ENCODE measurements around the gene SLC46A3. TPM values are rescaled to one million over a fixed set of nuclear protein-coding genes. Genes with fewer than 3 reads are reported as not detected.

Gene SLC46A3
- total and polyA plus RNA-seq, 8 donors, result 2.3 to 44.3 (median 7.3) TPM

DNA sequence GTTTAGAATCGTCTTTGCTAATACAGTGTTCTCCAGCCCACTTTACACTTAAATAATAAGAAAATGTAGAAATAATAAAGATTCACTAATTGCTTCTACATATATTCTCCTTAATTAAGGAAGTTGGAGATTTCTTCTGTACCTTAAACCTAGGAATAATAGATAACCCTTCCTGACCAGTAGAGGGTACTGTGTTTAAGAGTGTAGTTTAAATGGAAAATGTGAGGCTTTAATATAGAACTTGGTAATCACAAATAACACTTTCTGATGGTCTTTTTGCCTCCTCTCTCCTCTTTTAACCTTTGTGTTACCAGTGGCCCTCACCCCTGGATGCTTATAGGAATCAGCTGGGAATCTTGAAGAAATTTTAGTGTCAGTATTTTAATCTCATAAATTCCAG lies 39.1 kb downstream of the SLC46A3 start:
- no peaks in the 10 kb centered on the region for H3K27me3 ChIP-seq
- 84 to 90% (median 88%) methylated on average over 1 of the region's 1 CpG for WGBS, 5 donors
- TF ChIP-seq EP300 (IDR thresholded peaks at IDR 0.05), result no peak
- TF ChIP-seq CTCF (IDR thresholded peaks at IDR 0.05), result peak in 2 of 7 experiments; percentile 17 to 21
- H3K27ac ChIP-seq, result no peak overlapping the region
- H3K4me3 ChIP-seq, result no peak overlapping the region
- no peaks in the 10 kb centered on the region for H3K9me3 ChIP-seq
- H3K4me1 ChIP-seq, result no peaks in the 10 kb centered on the region
- intact Hi-C loops (cut with DNase I; ENCODE audit: low total_unique reads), result no loop called here
- DNase-seq, result no peak
- H3K36me3 ChIP-seq, result peaks cover 29 to 63% (median 58%) of the 10 kb centered on the region in 4 donors

DNA sequence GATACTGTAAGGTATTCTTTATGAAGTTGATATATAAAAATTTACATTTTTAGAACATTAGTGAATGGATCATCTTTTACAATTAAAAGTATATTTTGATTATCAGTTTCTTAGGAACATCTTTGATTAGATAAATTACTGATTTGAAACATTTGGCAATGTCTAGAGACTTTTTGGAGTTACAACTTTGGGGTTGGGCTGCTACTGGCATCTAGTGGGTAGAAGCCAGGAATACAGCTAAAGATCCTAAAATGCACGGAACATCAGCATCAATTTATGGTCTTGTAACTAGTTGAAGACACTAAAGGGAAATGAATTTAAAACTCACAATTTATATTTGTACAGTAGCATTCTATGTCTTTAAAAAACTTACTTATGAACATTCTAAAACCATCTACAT lies 40.0 kb downstream of the SLC46A3 start:
- Histone ChIP-seq H3K36me3 (peaks cover 36 to 71% (median 66%) of the 10 kb centered on the region in 4 donors), H3K27me3 (no peaks in the 10 kb centered on the region), H3K4me3 (no peak overlapping the region), H3K9me3 (no peaks in the 10 kb centered on the region), H3K4me1 (no peaks in the 10 kb centered on the region), H3K27ac (no peak overlapping the region)
- intact Hi-C loops (cut with DNase I; ENCODE audit: low total_unique reads), result no loop called here
- WGBS, 5 donors, result 85 to 93% (median 87%) methylated on average over 1 of the region's 1 CpG
- TF ChIP-seq EP300 (IDR thresholded peaks at IDR 0.05) (no peak), POLR2A (IDR thresholded peaks at IDR 0.05) (no peak), POLR2AphosphoS5 (IDR thresholded peaks at IDR 0.05) (no peak), CTCF (IDR thresholded peaks at IDR 0.05) (no peak)
- DNase-seq, result no peak

- peaks cover 0 to 6% (median 0%) of the 10 kb centered on the region in 4 donors for H3K4me1 ChIP-seq
- TF ChIP-seq POLR2A (IDR thresholded peaks at IDR 0.05) (no peak), CTCF (IDR thresholded peaks at IDR 0.05) (no peak), EP300 (IDR thresholded peaks at IDR 0.05) (no peak), POLR2AphosphoS5 (IDR thresholded peaks at IDR 0.05) (no peak)
- no peak overlapping the region for H3K4me3 ChIP-seq
- H3K9me3 ChIP-seq, result no peaks in the 10 kb centered on the region
- no peak overlapping the region for H3K27ac ChIP-seq
- no peak for DNase-seq
- peaks cover 94 to 100% (median 100%) of the 10 kb centered on the region in 4 donors for H3K36me3 ChIP-seq
- H3K27me3 ChIP-seq, result no peaks in the 10 kb centered on the region
- intact Hi-C loops (cut with DNase I; ENCODE audit: low total_unique reads), result no loop called here
Observed at GRCh38 chr13:28671126-28671792, 47.5 kb downstream of the SLC46A3 start.

DNA sequence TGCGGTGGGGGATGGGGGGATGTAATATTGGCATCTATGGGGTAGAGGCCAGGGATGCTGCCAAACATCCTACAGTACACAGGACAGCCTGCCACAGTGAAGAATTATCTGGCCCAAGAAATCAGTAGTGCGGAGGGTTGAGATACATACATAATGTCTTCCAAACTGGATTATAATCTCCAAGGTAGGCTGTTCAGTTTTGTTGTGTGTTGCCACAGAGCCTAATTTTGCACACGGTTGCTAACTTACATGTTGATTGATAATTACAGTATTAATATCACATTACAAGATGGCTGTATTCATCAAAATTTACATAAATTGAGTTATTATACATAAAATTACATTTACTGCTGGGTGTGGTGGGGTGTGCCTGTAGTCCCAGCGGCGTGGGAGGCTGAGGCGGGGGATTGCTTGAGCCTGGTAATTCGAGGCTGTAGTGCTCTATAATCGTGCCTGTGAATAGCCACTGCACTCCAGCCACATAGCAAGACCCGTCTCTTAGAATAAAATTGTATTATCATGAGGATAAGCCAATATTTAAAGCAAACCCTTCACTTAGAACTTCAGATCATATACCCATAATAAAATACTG lies 51.8 kb downstream of the SLC46A3 start:
- intact Hi-C loops (cut with DNase I; ENCODE audit: low total_unique reads), result no loop called here
- Histone ChIP-seq H3K27ac (no peak overlapping the region), H3K4me3 (no peak overlapping the region), H3K9me3 (no peaks in the 10 kb centered on the region), H3K4me1 (peaks cover 0 to 15% (median under 1%) of the 10 kb centered on the region in 4 donors), H3K27me3 (no peaks in the 10 kb centered on the region), H3K36me3 (peaks cover 85 to 100% (median 99%) of the 10 kb centered on the region in 4 donors)
- TF ChIP-seq CTCF (IDR thresholded peaks at IDR 0.05), result no peak
- no peak for TF ChIP-seq EP300 (IDR thresholded peaks at IDR 0.05)
- no peak for TF ChIP-seq POLR2A (IDR thresholded peaks at IDR 0.05)
- no peak for TF ChIP-seq POLR2AphosphoS5 (IDR thresholded peaks at IDR 0.05)
- DNase-seq, result no peak
- WGBS, 5 donors, result 90 to 96% (median 96%) methylated on average over 9 of the region's 9 CpGs

Measured in stomach (tissue), 9 donors.